Liver (tissue), 9 donors: ENCODE results near the gene OR2AT4. TPM values are rescaled to one million over a fixed set of nuclear protein-coding genes. Genes with fewer than 3 reads are reported as not detected.

Source experiments
- DNase-seq: peaks from one replicate; pipeline ENCODE4 v3.0.0-alpha.2; 2017; ENCODE audit warnings: low spot score
- H3K27ac ChIP-seq, 2 donors: one replicate each; pipeline ENCODE4 v1.7.0; 2013; ENCODE audit warnings: inconsistent platforms in 2 of 2, low read length in 2 of 2, control low read depth in 1 of 2, low read depth in 1 of 2, mild to moderate bottlenecking in 1 of 2
- H3K27me3 ChIP-seq, 4 donors: one replicate each; pipeline versions ENCODE4 v1.6.1 to v1.7.0; 2013; ENCODE audit warnings: low read length in 3 of 4, inconsistent platforms in 1 of 4, mild to moderate bottlenecking in 1 of 4, moderate library complexity in 1 of 4; ENCODE audit not compliant: control insufficient read depth in 4 of 4, insufficient read depth in 4 of 4
- H3K36me3 ChIP-seq, 4 donors: one replicate each; pipeline versions ENCODE4 v1.6.1 to v1.7.0; 2013; ENCODE audit warnings: low read length in 3 of 4, mild to moderate bottlenecking in 3 of 4, low read depth in 1 of 4, moderate library complexity in 1 of 4; ENCODE audit not compliant: control insufficient read depth in 4 of 4, insufficient read depth in 3 of 4
- H3K4me1 ChIP-seq, 4 donors: one replicate each; pipeline versions ENCODE4 v1.6.1 to v1.7.0; 2013; ENCODE audit warnings: low read length in 3 of 4, mild to moderate bottlenecking in 3 of 4, moderate library complexity in 1 of 4; ENCODE audit not compliant: control insufficient read depth in 4 of 4, insufficient read depth in 4 of 4
- H3K4me3 ChIP-seq, 3 donors: one replicate each; pipeline versions ENCODE4 v1.6.1 to v1.7.0; 2013; ENCODE audit warnings: low read length in 3 of 3, control low read depth in 1 of 3, low read depth in 1 of 3, mild to moderate bottlenecking in 1 of 3
- H3K9ac ChIP-seq, 2 donors: one replicate each; pipeline ENCODE4 v1.7.0; 2013; ENCODE audit warnings: low read length in 2 of 2, mild to moderate bottlenecking in 2 of 2, moderate library complexity in 2 of 2, control low read depth in 1 of 2, low read depth in 1 of 2
- H3K9me3 ChIP-seq, 4 donors: one replicate each; pipeline versions ENCODE4 v1.6.1 to v1.7.0; 2013; ENCODE audit warnings: low read length in 3 of 4; ENCODE audit not compliant: control insufficient read depth in 4 of 4
- EGR1 ChIP-seq, 2 donors: IDR thresholded peaks; 2 replicates each; pipeline ENCODE4 v1.6.1; 2016 to 2018; ENCODE audit warnings: antibody characterized with exemption in 2 of 2, low read depth in 2 of 2
- FOXA1 ChIP-seq: IDR thresholded peaks from 2 replicates; pipeline ENCODE4 v1.6.1; 2016; ENCODE audit warnings: antibody characterized with exemption
- FOXA2 ChIP-seq: IDR thresholded peaks from 2 replicates; pipeline ENCODE4 v1.6.1; 2016; ENCODE audit warnings: antibody characterized with exemption
- GABPA ChIP-seq, 2 donors: IDR thresholded peaks in 1 of 2; conservative IDR thresholded peaks in 1 of 2; 2 replicates each; pipeline ENCODE4 v1.6.1; 2016; ENCODE audit warnings: antibody characterized with exemption in 2 of 2, mild to moderate bottlenecking in 1 of 2, moderate library complexity in 1 of 2
- HNF4A ChIP-seq, 2 donors: conservative IDR thresholded peaks; 2 replicates each; pipeline ENCODE4 v1.6.1; 2016; ENCODE audit warnings: antibody characterized with exemption in 2 of 2, mild to moderate bottlenecking in 2 of 2
- HNF4G ChIP-seq: IDR thresholded peaks from 2 replicates; pipeline ENCODE4 v1.6.1; 2016; ENCODE audit warnings: antibody characterized with exemption
- JUND ChIP-seq, 2 donors: IDR thresholded peaks; 2 replicates each; pipeline ENCODE4 v1.6.1; 2016; ENCODE audit warnings: antibody characterized with exemption in 2 of 2
- NR2F2 ChIP-seq: IDR thresholded peaks from 2 replicates; pipeline ENCODE4 v1.6.1; 2016; ENCODE audit warnings: antibody characterized with exemption
- RAD21 ChIP-seq, 2 donors: IDR thresholded peaks; 2 replicates each; pipeline ENCODE4 v1.6.1; 2016; ENCODE audit warnings: antibody characterized with exemption in 2 of 2, mild to moderate bottlenecking in 2 of 2
- RXRA ChIP-seq, 2 donors: IDR thresholded peaks; 2 replicates each; pipeline ENCODE4 v1.6.1; 2017 to 2018; ENCODE audit warnings: antibody characterized with exemption in 2 of 2, mild to moderate bottlenecking in 1 of 2
- SP1 ChIP-seq: IDR thresholded peaks from 2 replicates; pipeline ENCODE4 v1.6.1; 2018; ENCODE audit warnings: antibody characterized with exemption, mild to moderate bottlenecking
- TAF1 ChIP-seq: conservative IDR thresholded peaks from 2 replicates; pipeline ENCODE4 v1.6.1; 2016; ENCODE audit warnings: antibody characterized with exemption, mild to moderate bottlenecking
- YY1 ChIP-seq: IDR thresholded peaks from 2 replicates; pipeline ENCODE4 v1.6.1; 2016; ENCODE audit warnings: antibody characterized with exemption, mild to moderate bottlenecking
- WGBS: extraction: QIAGEN DNeasy Blood & Tissue Kit; methylation state at CpG from one replicate; pipeline ENCODE4 v1.1.7; 2013; 5-methylcytosine and 5-hydroxymethylcytosine counted together
- polyA plus RNA-seq, 2 donors: library from polyadenylated mRNA; stranded (reverse) in 1 of 2; unstranded in 1 of 2; fragments of 200-250 nt in 1 of 2; fragments of >200 nt in 1 of 2; fragmentation: Nextera tagmentation in 1 of 2; extraction: Ambion mirVana in 1 of 2; gene quantifications; one replicate each; pipeline versions ENCODE4 v1.2.1 to v1.2.3, GENCODE V29; 2013 to 2015
- total RNA-seq, 2 donors: library from RNA; depleted of rRNA; stranded (reverse); fragments of >200 nt; gene quantifications; one replicate each; pipeline ENCODE4 v1.2.3, GENCODE V29; 2014
- TF ChIP-seq, protein P1 (sequence below): IDR thresholded peaks from 2 replicates; pipeline ENCODE4 v1.6.1; 2016; ENCODE audit warnings: antibody characterized with exemption
- TF ChIP-seq, protein P2 (sequence below): IDR thresholded peaks from 2 replicates; pipeline ENCODE4 v1.6.1; 2016; ENCODE audit warnings: antibody characterized with exemption
- TF ChIP-seq, protein P3 (sequence below): IDR thresholded peaks from 2 replicates; pipeline ENCODE4 v1.6.1; 2016; ENCODE audit warnings: antibody characterized with exemption
- TF ChIP-seq, protein P4 (sequence below): IDR thresholded peaks from 2 replicates; pipeline ENCODE4 v1.6.1; 2016; ENCODE audit warnings: antibody characterized with exemption, mild to moderate bottlenecking
- TF ChIP-seq, protein P5 (sequence below): fragments of 150-350 bp; IDR thresholded peaks from 2 replicates; pipeline ENCODE4 v1.5.1; 2017; ENCODE audit warnings: improper control_type of control experiment, low read depth, low read length; ENCODE audit not compliant: missing input control
- donor health status: healthy.
- donor health status: healthy.
- donor health status: healthy.
- donor health status: healthy.
- donor health status: healthy.

Gene OR2AT4
- total and polyA plus RNA-seq, 4 donors, result not detected

DNA sequence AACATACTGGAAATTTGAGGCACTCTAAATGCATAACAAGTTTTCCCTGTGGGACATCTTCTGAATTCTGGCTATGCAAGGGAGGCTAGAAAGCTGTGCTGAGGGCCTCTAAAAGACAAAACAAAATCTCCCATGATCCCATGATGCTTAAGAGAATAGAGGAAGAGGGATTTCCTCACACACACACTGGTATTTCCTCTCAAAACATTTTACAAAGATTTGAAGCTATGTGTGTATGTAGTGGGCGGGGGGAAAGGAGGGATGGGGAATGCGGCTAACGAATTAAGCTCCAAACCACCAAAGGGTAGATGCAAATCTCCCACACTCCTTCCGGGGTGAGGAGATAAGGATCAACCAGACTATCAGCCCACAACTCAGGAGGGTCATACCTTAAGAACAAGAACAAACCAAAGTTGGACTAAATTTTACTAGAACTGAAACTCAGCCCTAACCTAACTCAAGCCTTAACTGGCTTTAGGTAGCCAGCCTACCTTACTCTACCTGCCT is 6.0 kb downstream of the OR2AT4 start:
- Histone ChIP-seq H3K27me3 (no peaks in the 10 kb centered on the region), H3K27ac (no peak overlapping the region), H3K4me1 (no peaks in the 10 kb centered on the region), H3K9me3 (peaks cover 0 to 10% (median 3%) of the 10 kb centered on the region in 4 donors), H3K36me3 (no peaks in the 10 kb centered on the region), H3K9ac (no peak overlapping the region), H3K4me3 (no peak overlapping the region)
- no peak for DNase-seq
- no peak for TF ChIP-seq HNF4G
- no peak for TF ChIP-seq RXRA (IDR thresholded peaks at IDR 0.05)
- no peak for TF ChIP-seq YY1
- no peak for TF ChIP-seq TAF1
- no peak for TF ChIP-seq JUND (IDR thresholded peaks at IDR 0.05)
- no peak for TF ChIP-seq HNF4A (conservative IDR thresholded peaks at IDR 0.05)
- TF ChIP-seq, protein P1, sequence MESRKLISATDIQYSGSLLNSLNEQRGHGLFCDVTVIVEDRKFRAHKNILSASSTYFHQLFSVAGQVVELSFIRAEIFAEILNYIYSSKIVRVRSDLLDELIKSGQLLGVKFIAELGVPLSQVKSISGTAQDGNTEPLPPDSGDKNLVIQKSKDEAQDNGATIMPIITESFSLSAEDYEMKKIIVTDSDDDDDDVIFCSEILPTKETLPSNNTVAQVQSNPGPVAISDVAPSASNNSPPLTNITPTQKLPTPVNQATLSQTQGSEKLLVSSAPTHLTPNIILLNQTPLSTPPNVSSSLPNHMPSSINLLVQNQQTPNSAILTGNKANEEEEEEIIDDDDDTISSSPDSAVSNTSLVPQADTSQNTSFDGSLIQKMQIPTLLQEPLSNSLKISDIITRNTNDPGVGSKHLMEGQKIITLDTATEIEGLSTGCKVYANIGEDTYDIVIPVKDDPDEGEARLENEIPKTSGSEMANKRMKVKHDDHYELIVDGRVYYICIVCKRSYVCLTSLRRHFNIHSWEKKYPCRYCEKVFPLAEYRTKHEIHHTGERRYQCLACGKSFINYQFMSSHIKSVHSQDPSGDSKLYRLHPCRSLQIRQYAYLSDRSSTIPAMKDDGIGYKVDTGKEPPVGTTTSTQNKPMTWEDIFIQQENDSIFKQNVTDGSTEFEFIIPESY, result no peak
- TF ChIP-seq GABPA (IDR thresholded peaks at IDR 0.05 in 1 of 2, conservative IDR thresholded peaks at IDR 0.05 in 1 of 2), result no peak
- no peak for TF ChIP-seq EGR1 (IDR thresholded peaks at IDR 0.05; ENCODE audit: low read depth in 2 of 2)
- TF ChIP-seq, protein P2, sequence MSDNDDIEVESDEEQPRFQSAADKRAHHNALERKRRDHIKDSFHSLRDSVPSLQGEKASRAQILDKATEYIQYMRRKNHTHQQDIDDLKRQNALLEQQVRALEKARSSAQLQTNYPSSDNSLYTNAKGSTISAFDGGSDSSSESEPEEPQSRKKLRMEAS, result no peak
- TF ChIP-seq FOXA2, result no peak
- TF ChIP-seq, protein P3, sequence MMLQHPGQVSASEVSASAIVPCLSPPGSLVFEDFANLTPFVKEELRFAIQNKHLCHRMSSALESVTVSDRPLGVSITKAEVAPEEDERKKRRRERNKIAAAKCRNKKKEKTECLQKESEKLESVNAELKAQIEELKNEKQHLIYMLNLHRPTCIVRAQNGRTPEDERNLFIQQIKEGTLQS, result no peak
- no peak for TF ChIP-seq NR2F2
- TF ChIP-seq FOXA1, result no peak
- TF ChIP-seq, protein P4, sequence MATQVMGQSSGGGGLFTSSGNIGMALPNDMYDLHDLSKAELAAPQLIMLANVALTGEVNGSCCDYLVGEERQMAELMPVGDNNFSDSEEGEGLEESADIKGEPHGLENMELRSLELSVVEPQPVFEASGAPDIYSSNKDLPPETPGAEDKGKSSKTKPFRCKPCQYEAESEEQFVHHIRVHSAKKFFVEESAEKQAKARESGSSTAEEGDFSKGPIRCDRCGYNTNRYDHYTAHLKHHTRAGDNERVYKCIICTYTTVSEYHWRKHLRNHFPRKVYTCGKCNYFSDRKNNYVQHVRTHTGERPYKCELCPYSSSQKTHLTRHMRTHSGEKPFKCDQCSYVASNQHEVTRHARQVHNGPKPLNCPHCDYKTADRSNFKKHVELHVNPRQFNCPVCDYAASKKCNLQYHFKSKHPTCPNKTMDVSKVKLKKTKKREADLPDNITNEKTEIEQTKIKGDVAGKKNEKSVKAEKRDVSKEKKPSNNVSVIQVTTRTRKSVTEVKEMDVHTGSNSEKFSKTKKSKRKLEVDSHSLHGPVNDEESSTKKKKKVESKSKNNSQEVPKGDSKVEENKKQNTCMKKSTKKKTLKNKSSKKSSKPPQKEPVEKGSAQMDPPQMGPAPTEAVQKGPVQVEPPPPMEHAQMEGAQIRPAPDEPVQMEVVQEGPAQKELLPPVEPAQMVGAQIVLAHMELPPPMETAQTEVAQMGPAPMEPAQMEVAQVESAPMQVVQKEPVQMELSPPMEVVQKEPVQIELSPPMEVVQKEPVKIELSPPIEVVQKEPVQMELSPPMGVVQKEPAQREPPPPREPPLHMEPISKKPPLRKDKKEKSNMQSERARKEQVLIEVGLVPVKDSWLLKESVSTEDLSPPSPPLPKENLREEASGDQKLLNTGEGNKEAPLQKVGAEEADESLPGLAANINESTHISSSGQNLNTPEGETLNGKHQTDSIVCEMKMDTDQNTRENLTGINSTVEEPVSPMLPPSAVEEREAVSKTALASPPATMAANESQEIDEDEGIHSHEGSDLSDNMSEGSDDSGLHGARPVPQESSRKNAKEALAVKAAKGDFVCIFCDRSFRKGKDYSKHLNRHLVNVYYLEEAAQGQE, result no peak
- TF ChIP-seq, protein P5, sequence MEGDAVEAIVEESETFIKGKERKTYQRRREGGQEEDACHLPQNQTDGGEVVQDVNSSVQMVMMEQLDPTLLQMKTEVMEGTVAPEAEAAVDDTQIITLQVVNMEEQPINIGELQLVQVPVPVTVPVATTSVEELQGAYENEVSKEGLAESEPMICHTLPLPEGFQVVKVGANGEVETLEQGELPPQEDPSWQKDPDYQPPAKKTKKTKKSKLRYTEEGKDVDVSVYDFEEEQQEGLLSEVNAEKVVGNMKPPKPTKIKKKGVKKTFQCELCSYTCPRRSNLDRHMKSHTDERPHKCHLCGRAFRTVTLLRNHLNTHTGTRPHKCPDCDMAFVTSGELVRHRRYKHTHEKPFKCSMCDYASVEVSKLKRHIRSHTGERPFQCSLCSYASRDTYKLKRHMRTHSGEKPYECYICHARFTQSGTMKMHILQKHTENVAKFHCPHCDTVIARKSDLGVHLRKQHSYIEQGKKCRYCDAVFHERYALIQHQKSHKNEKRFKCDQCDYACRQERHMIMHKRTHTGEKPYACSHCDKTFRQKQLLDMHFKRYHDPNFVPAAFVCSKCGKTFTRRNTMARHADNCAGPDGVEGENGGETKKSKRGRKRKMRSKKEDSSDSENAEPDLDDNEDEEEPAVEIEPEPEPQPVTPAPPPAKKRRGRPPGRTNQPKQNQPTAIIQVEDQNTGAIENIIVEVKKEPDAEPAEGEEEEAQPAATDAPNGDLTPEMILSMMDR, result no peak
- TF ChIP-seq SP1, result no peak
- no peak for TF ChIP-seq RAD21 (IDR thresholded peaks at IDR 0.05)
- 89% methylated on average over 4 of the region's 4 CpGs for WGBS
